Measurements from ENCODE around the gene MAP3K20. TPM values are rescaled to one million over a fixed set of nuclear protein-coding genes. Genes with fewer than 3 reads are reported as not detected.

The MAP3K20 gene
- total RNA-seq, 3 donors from 2014 or later: 34.8 to 67.0 (median 42.9) TPM

DNA sequence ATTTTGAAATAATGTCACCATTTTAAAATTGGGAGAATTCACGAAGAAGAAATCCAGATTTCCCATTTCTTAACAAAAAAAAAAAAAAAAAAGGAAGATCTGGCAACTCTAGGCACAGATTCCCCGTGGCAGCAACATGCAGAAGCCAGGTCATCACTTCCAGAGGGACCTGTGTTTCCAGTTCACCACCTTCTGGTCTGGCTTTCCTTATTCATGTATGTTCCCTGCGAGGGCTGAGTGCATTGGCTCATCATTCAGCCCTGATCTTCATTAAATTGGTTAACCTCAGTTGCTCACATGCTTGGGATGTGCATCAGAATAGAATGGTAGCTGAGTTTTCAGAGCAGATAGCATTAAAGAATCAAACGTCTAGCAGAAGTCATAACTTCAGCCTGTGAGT, 25.0 kb upstream of the MAP3K20 start:
- Histone ChIP-seq H3K27me3 (no peaks in the 10 kb centered on the region), H3K4me1 (peaks cover 0 to 4% of the 10 kb centered on the region in 2 donors), H3K9me3 (no peaks in the 10 kb centered on the region), H3K27ac (no peak overlapping the region), H3K36me3 (no peaks in the 10 kb centered on the region), H3K4me3 (no peak overlapping the region)
- TF ChIP-seq POLR2AphosphoS5 (IDR thresholded peaks at IDR 0.05) (no peak), POLR2A (IDR thresholded peaks at IDR 0.05) (no peak)
- TF ChIP-seq, protein P1, sequence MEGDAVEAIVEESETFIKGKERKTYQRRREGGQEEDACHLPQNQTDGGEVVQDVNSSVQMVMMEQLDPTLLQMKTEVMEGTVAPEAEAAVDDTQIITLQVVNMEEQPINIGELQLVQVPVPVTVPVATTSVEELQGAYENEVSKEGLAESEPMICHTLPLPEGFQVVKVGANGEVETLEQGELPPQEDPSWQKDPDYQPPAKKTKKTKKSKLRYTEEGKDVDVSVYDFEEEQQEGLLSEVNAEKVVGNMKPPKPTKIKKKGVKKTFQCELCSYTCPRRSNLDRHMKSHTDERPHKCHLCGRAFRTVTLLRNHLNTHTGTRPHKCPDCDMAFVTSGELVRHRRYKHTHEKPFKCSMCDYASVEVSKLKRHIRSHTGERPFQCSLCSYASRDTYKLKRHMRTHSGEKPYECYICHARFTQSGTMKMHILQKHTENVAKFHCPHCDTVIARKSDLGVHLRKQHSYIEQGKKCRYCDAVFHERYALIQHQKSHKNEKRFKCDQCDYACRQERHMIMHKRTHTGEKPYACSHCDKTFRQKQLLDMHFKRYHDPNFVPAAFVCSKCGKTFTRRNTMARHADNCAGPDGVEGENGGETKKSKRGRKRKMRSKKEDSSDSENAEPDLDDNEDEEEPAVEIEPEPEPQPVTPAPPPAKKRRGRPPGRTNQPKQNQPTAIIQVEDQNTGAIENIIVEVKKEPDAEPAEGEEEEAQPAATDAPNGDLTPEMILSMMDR (IDR thresholded peaks at IDR 0.05): no peak
- DNase-seq (ENCODE audit: low spot score in 2 of 2): no peak
- intact Hi-C loops (cut with DNase I; ENCODE audit: low total_unique reads): loop anchor here (1.0 kb wide), 1 partner anchor 15 kb away; no protein-coding TSS in a partner anchor

DNA sequence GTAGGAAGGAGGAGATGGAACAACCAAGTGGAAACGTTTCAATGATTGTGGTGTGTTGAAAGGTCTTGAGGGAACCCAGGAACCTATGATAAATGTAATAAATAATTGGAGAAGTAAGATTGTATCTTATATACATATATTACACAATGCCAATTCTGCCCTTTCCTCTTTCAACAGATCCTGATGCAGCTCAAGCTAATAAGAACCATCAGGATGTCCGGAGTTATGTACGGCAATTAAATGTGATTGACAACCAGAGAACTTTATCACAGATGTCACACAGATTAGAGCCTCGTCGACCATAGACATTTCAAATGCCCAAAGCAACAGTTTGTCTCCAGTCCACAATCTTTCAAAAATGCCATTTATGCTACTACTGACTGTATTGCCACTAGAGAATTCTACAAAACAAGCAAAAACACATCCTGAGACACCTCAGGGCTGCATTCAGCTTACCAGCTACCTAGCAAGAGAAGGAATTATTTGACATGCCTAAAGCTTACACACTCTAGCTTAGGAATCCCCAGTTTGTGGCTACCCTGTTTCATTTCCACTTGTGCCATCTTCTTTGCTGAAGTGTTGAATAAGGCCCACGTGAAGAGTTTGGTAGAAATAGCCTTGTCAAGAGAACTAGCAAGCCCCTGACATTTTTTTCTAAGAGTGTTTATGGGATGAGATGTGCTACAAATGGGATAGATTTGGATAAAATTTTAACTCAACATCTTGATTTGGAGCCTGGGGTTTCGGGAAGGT, 24.0 kb upstream of the MAP3K20 start:
- DNase-seq (ENCODE audit: low spot score in 2 of 2): no peak
- Histone ChIP-seq H3K27ac (no peak overlapping the region), H3K36me3 (no peaks in the 10 kb centered on the region), H3K4me3 (no peak overlapping the region), H3K4me1 (peaks cover 0 to 4% of the 10 kb centered on the region in 2 donors), H3K27me3 (no peaks in the 10 kb centered on the region), H3K9me3 (no peaks in the 10 kb centered on the region)
- intact Hi-C loops (cut with DNase I; ENCODE audit: low total_unique reads): loop anchor here (1.0 kb wide), 1 partner anchor 14 kb away; no protein-coding TSS in a partner anchor
- TF ChIP-seq POLR2A (IDR thresholded peaks at IDR 0.05) (no peak), POLR2AphosphoS5 (IDR thresholded peaks at IDR 0.05) (no peak)
- TF ChIP-seq, protein P1 (IDR thresholded peaks at IDR 0.05): no peak

DNA sequence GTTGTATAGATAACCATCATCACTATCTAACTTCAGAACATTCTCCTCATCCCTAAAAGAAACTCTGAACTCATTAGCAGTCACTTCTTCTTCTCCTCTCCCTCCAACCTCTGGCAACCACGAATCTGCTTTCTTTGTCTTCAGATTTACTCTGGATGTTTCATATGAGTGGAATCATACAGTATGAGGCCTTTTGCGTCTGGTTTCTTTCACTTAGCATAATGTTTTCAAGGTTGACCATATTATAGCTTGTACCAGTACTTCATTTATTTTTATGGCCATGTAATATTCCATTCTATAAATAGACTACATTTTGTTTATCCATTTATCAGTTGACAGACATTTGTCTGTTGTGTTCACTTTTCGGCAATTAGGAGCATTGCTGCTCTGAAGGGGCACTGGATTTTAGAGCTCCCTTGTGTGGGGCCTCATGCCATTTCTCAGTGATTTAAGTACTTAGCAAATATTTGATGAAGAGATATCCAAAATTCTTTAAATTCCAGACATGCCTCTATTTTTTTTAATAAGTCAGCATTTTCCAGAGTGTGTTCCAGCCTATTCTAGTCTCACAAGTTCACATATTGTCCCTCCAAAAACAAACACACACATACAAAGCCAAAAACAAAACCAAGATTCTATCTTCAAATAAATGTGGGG, 22.5 kb upstream of the MAP3K20 start:
- Histone ChIP-seq H3K4me3 (no peak overlapping the region), H3K9me3 (no peaks in the 10 kb centered on the region), H3K4me1 (peaks cover 0 to 1% of the 10 kb centered on the region in 2 donors), H3K36me3 (no peaks in the 10 kb centered on the region), H3K27me3 (no peaks in the 10 kb centered on the region), H3K27ac (no peak overlapping the region)
- intact Hi-C loops (cut with DNase I; ENCODE audit: low total_unique reads): no loop called here
- DNase-seq (ENCODE audit: low spot score in 2 of 2): no peak
- TF ChIP-seq, protein P1 (IDR thresholded peaks at IDR 0.05): no peak
- no peak for TF ChIP-seq POLR2A (IDR thresholded peaks at IDR 0.05)
- TF ChIP-seq POLR2AphosphoS5 (IDR thresholded peaks at IDR 0.05): no peak

DNA sequence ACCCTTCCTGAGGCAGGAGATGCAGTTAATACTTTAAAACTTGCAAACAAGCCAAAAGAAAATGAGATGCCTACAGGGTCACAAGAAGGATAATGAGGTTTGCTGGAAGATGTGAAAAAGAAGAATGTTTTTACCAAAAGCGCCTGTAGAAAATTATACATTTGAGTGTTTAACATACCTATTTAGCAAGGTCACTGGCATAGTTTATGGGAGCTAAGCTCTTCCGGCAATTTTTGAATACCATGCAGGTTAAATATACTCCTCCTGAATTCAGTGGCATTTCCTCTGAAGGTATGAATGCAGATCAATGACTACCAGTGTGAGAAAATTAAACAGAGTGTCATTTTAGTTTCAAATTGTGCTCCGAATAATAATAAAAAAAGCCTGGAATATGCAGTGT, 21.2 kb upstream of the MAP3K20 start:
- H3K4me3 ChIP-seq: no peak overlapping the region
- H3K4me1 ChIP-seq: no peaks in the 10 kb centered on the region
- DNase-seq (ENCODE audit: low spot score in 2 of 2): no peak
- intact Hi-C loops (cut with DNase I; ENCODE audit: low total_unique reads): no loop called here
- no peaks in the 10 kb centered on the region for H3K27me3 ChIP-seq
- no peaks in the 10 kb centered on the region for H3K9me3 ChIP-seq
- no peak overlapping the region for H3K27ac ChIP-seq
- TF ChIP-seq POLR2AphosphoS5 (IDR thresholded peaks at IDR 0.05): no peak
- no peak for TF ChIP-seq POLR2A (IDR thresholded peaks at IDR 0.05)
- TF ChIP-seq, protein P1 (IDR thresholded peaks at IDR 0.05): no peak
- H3K36me3 ChIP-seq: no peaks in the 10 kb centered on the region
